HepG2 (cell line): ENCODE data around the gene GRID1. TPM values are rescaled to one million over a fixed set of nuclear protein-coding genes. Genes with fewer than 3 reads are reported as not detected.
A peak's percentile ranks its signal among the peaks of the same experiment; 100 is the strongest.

Experiments
- ATAC-seq: fragments of 200-7000 bp; cut with Tn5 transposase; 3 replicates; pipeline ENCODE4 v1.9.1; 2020; ENCODE audit warnings: mild to moderate bottlenecking, moderate library complexity
- BruUV-seq: library from RNA; stranded (reverse); fragments of 400-500 nt; replicated peaks from 2 replicates; lab custom pipeline; 2021; lab: Mats Ljungman, UMichigan
- CTCF ChIA-PET: fragments of 300-600 bp; formaldehyde crosslinking; extraction: SDS; loops from one replicate; lab custom pipeline; 2021; ENCODE audit warnings: low total read pairs, inconsistent platforms, low intra/inter-chr PET ratio; lab: Yijun Ruan, JAX
- POLR2A ChIA-PET: fragments of 350-600 bp; sonication (Branson Sonifier 250); formaldehyde crosslinking; loops from one replicate; lab custom pipeline; 2020; ENCODE audit warnings: antibody characterized with exemption, inconsistent platforms; lab: Yijun Ruan, JAX
- DNase-seq: peaks from one replicate; pipeline ENCODE4 v3.0.0-alpha.2; 2015; ENCODE audit warnings: low spot score
- FAIRE-seq: peaks from 3 replicates; lab custom pipeline; 2011; peaks lifted over from hg19 to GRCh38; lab: Jason Lieb, UNC
- H2AFZ ChIP-seq: one replicate; pipeline ENCODE4 v1.6.1; 2011; ENCODE audit warnings: low read length, inconsistent platforms
- H3K27ac ChIP-seq: fragments of 300-600 bp; 3 replicates; pipeline ENCODE4 v1.8.0; 2011; ENCODE audit warnings: mixed run types, mild to moderate bottlenecking, mixed read lengths, low read length, inconsistent platforms; ENCODE audit not compliant: insufficient read depth; ENCODE audit errors: extremely low read length
- H3K27me3 ChIP-seq, 2 experiments: fragments of 200-600 bp in 1 of 2; 2 replicates in 1 of 2; 3 replicates in 1 of 2; pipeline versions ENCODE4 v1.6.0 to v1.8.0; 2011; ENCODE audit warnings: low read length in 2 of 2, mild to moderate bottlenecking in 2 of 2, moderate library complexity in 2 of 2, inconsistent platforms in 1 of 2; ENCODE audit not compliant: insufficient read depth in 2 of 2, control insufficient read depth in 1 of 2
- H3K36me3 ChIP-seq, 2 experiments: fragments of 200-600 bp in 1 of 2; replicated peaks in 1 of 2; 2 replicates in 1 of 2; 3 replicates in 1 of 2; pipeline versions ENCODE4 v1.5.1 to v1.8.0; 2011; ENCODE audit warnings: low read length in 2 of 2, inconsistent platforms in 1 of 2; ENCODE audit not compliant: insufficient read depth in 2 of 2, control insufficient read depth in 1 of 2
- H3K4me1 ChIP-seq: 2 replicates; pipeline ENCODE4 v1.5.1; 2012; ENCODE audit warnings: low read length, inconsistent platforms; ENCODE audit not compliant: insufficient read depth
- H3K4me2 ChIP-seq: 2 replicates; pipeline ENCODE4 v1.6.0; 2011; ENCODE audit warnings: low read depth, low read length, inconsistent platforms
- H3K4me3 ChIP-seq, 3 experiments: fragments of 200-600 bp in 1 of 3; sonication (generic), shearing (Covaris generic) in 1 of 3; replicated peaks in 1 of 3; 2 replicates each; pipeline ENCODE4 v1.5.1; 2011 to 2016; ENCODE audit warnings: low read length in 3 of 3, inconsistent platforms in 2 of 3, low read depth in 2 of 3, mild to moderate bottlenecking in 2 of 3, control low read depth in 1 of 3, mixed read lengths in 1 of 3; ENCODE audit not compliant: insufficient read depth in 1 of 3
- H3K79me2 ChIP-seq: one replicate; pipeline ENCODE4 v1.6.1; 2011; ENCODE audit warnings: low read length, inconsistent platforms; ENCODE audit not compliant: insufficient read depth
- H3K9ac ChIP-seq: 2 replicates; pipeline ENCODE4 v1.6.0; 2011; ENCODE audit warnings: mild to moderate bottlenecking, low read depth, low read length, inconsistent platforms; ENCODE audit not compliant: insufficient read depth
- H3K9me3 ChIP-seq: 2 replicates; pipeline ENCODE4 v1.5.1; 2012; ENCODE audit warnings: mild to moderate bottlenecking, low read length
- H4K20me1 ChIP-seq: 2 replicates; pipeline ENCODE4 v1.6.0; 2011; ENCODE audit warnings: inconsistent platforms, mild to moderate bottlenecking, low read length, moderate library complexity; ENCODE audit not compliant: insufficient read depth
- BORCS8-MEF2B ChIP-seq: sonication (generic); formaldehyde crosslinking; IDR thresholded peaks from 2 replicates; pipeline ENCODE4 v1.8.0; 2022; ENCODE audit warnings: mild to moderate bottlenecking, missing genetic modification reagents
- ESRRA ChIP-seq: sonication (generic); formaldehyde crosslinking; IDR thresholded peaks from 2 replicates; pipeline ENCODE4 v1.5.1; 2020; ENCODE audit warnings: mild to moderate bottlenecking, low read depth, missing genetic modification reagents
- MEF2D ChIP-seq: sonication (generic); formaldehyde crosslinking; IDR thresholded peaks from 2 replicates; pipeline ENCODE4 v1.5.1; 2020; ENCODE audit warnings: mild to moderate bottlenecking, missing genetic modification reagents
- NFRKB ChIP-seq: fragments of 450-650 bp; IDR thresholded peaks from 2 replicates; pipeline ENCODE4 v1.6.1; 2017
- RBM39 ChIP-seq: fragments of 200-400 bp; formaldehyde crosslinking; IDR thresholded peaks from one replicate; pipeline ENCODE4 v1.6.1; 2018; ENCODE audit warnings: antibody characterized with exemption, mild to moderate bottlenecking, low read depth, low read length; ENCODE audit not compliant: poor library complexity, severe bottlenecking
- SMAD3 ChIP-seq: sonication (generic); formaldehyde crosslinking; IDR thresholded peaks from 2 replicates; pipeline ENCODE4 v1.4.0; 2020; ENCODE audit warnings: missing genetic modification reagents
- ZFP1 ChIP-seq: IDR thresholded peaks from 2 replicates; pipeline ENCODE4 v1.6.1; 2016
- ZNF616 ChIP-seq: sonication (generic); formaldehyde crosslinking; IDR thresholded peaks from 2 replicates; pipeline ENCODE4 v1.5.0; 2020; ENCODE audit warnings: low read depth, mild to moderate bottlenecking, missing genetic modification reagents
- ZNF878 ChIP-seq: sonication (generic); formaldehyde crosslinking; IDR thresholded peaks from 2 replicates; pipeline ENCODE4 v1.8.1; 2023; ENCODE audit warnings: mild to moderate bottlenecking, missing genetic modification reagents, moderate library complexity
- WGBS: methylation state at CpG from one replicate; pipeline ENCODE4 v1.1.6; 2017; ENCODE audit warnings: low lambda C conversion rate; 5-methylcytosine and 5-hydroxymethylcytosine counted together
- in situ Hi-C: cut with HindIII; loops from 2 replicates; pipeline ENCODE4 v1.10.0; 2017; ENCODE audit warnings: low pct_unique_long_range_greater_than_20kb; ENCODE audit not compliant: extremely low pct_ligation_motif_present
- intact Hi-C: fragments of 100-400 bp; cut with micrococcal nuclease; formaldehyde crosslinking; loops from one replicate; pipeline ENCODE4 v1.10.0; 2022; ENCODE audit not compliant: unreplicated experiment
- polyA plus RNA-seq, 8 experiments: library from polyadenylated mRNA; depleted of rRNA in 3 of 8; stranded (reverse) in 7 of 8; unstranded in 1 of 8; fragments of >200 nt; fragmentation: Illumina TruSeq in 4 of 8; extraction: Trizol in 4 of 8; gene quantifications; 2 replicates each; pipeline versions ENCODE4 v1.2.1 to v1.2.3, GENCODE V29; 2011 to 2016; ENCODE audit warnings: low read depth in 4 of 8, missing spikeins in 1 of 8, mixed read lengths in 1 of 8; ENCODE audit not compliant: insufficient read depth in 1 of 8
- total RNA-seq, 5 experiments: library from RNA; depleted of rRNA; stranded (reverse); fragments of >200 nt; fragmentation: Illumina TruSeq; extraction: Trizol; gene quantifications; 2 replicates each; pipeline ENCODE4 v1.2.3, GENCODE V29; 2016; ENCODE audit warnings: low read depth in 1 of 5
- TF ChIP-seq, protein P1 (sequence below): sonication (generic); formaldehyde crosslinking; IDR thresholded peaks from 2 replicates; pipeline ENCODE4 v1.5.0; 2020; ENCODE audit warnings: missing genetic modification reagents

The GRID1 gene
- total and polyA plus RNA-seq, 2 of the 13 experiments (the other 11 are each of a cell fraction or from before 2014, with no cell fraction given) = 0.05 TPM; not detected in 1

DNA sequence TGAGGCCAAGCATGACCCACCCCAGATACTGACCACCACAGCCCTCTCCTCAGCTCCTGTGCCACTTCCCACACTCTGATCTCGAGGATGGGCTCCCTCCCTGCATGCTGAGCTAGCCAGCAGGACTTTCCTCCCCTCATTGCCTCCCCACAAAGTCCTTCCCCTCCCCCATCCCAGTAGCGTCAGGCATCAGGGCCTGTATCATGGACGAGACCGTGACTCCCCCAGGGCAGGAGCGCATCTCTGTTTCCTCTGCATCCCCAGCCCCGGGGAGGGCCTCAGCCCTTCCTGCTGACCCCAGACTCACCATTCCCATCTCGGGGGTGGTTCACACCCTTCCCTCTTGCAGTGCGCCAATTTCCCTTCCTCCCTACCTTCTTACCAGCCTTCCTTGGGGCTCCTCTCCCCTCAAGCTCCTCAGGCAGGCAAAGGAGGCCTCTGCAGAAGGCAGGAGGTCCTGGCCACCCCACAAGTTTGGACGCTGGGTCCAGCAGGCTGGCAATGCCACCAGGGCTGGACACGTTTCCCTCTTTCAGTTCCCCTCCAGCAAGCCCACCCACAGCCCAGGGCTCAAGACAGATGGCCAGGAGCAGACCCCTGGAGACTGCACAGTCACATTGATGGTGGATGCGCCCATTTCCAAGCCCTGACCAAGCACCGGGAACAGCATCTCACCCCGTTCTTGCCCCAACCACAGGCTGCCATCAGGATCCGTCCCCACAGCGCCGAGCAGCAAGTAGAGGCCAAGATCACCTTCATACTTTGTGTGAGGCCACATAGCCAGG lies 36.5 kb downstream of the GRID1 start:
- 12% methylated on average over 8 of the region's 16 CpGs for WGBS

DNA sequence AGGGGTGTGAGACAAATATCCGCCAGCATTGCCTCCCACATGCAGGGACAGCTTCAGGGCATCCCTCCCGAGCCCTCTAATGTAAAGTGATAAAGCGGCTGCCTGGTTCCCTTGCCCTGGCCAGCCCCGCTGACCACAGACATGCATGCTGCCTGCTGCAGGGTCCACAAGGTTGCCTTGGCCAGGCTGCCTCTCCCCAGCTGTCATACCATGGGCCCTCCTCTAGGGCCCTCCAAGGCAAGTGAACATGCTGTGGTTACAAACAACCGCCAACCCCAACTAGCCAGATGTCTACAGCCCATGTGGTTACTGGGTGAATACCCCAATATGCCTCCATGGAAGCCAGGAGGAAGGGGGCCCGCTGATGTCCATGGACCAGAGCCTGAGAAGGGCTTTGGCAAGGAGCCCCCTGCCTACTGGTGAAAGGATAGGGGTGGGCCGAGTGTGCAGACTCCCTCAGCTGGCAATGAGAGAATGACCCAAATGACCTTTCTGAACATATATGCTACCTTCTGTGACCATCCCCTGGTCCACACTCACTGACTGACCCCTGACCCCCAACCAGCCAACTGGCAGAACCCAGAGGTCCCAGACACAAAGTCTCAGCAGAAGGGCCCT lies 37.4 kb downstream of the GRID1 start:
- Histone ChIP-seq H3K36me3 (no peaks in the 10 kb centered on the region), H3K27me3 (peaks cover 2 to 7% of the 10 kb centered on the region in 2 experiments; a peak in 3 of 5 replicates), H4K20me1 (no peaks in the 10 kb centered on the region), H3K9me3 (no peaks in the 10 kb centered on the region), H3K27ac (no peak overlapping the region), H3K4me3 (no peak overlapping the region), H3K4me2 (no peak overlapping the region), H3K9ac (no peak overlapping the region), H3K4me1 (no peaks in the 10 kb centered on the region), H3K79me2 (no peaks in the 10 kb centered on the region), H2AFZ (no peak overlapping the region)
- intact Hi-C loops (no loop called here), in situ Hi-C loops (no loop called here)
- ChIA-PET CTCF (no interaction called here), POLR2A (no interaction called here)
- DNase-seq = no peak
- peak; percentile 77 for ATAC-seq
- no peak for FAIRE-seq
- TF ChIP-seq MEF2D (no peak), ZNF878 (CRISPR knock-in tag) (no peak), ZNF616 (CRISPR knock-in tag) (no peak), RBM39 (no peak), SMAD3 (CRISPR knock-in tag) (no peak), ZFP1 (CRISPR knock-in tag) (no peak)
- TF ChIP-seq, protein P1, sequence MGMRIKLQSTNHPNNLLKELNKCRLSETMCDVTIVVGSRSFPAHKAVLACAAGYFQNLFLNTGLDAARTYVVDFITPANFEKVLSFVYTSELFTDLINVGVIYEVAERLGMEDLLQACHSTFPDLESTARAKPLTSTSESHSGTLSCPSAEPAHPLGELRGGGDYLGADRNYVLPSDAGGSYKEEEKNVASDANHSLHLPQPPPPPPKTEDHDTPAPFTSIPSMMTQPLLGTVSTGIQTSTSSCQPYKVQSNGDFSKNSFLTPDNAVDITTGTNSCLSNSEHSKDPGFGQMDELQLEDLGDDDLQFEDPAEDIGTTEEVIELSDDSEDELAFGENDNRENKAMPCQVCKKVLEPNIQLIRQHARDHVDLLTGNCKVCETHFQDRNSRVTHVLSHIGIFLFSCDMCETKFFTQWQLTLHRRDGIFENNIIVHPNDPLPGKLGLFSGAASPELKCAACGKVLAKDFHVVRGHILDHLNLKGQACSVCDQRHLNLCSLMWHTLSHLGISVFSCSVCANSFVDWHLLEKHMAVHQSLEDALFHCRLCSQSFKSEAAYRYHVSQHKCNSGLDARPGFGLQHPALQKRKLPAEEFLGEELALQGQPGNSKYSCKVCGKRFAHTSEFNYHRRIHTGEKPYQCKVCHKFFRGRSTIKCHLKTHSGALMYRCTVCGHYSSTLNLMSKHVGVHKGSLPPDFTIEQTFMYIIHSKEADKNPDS (CRISPR knock-in tag) = no peak
- 4% methylated on average over 4 of the region's 7 CpGs for WGBS
- BruUV-seq = no TSS peak

More for the DNA sequence above, 36.5 kb downstream of the GRID1 start:
- in situ Hi-C loops (no loop called here), intact Hi-C loops (no loop called here)
- H3K9ac ChIP-seq = no peak overlapping the region
- H3K4me3 ChIP-seq = no peak overlapping the region
- H3K4me2 ChIP-seq = no peak overlapping the region
- no peak overlapping the region for H2AFZ ChIP-seq
- ChIA-PET POLR2A (no interaction called here), CTCF (no interaction called here)
- no peaks in the 10 kb centered on the region for H3K36me3 ChIP-seq
- ATAC-seq (no peak), DNase-seq (no peak), FAIRE-seq (no peak)
- H3K79me2 ChIP-seq = no peaks in the 10 kb centered on the region
- H3K27me3 ChIP-seq = peaks cover 2 to 9% of the 10 kb centered on the region in 2 experiments; a peak in 3 of 5 replicates
- H3K27ac ChIP-seq = no peak overlapping the region
- no TSS peak for BruUV-seq
- no peaks in the 10 kb centered on the region for H3K9me3 ChIP-seq
- no peak for TF ChIP-seq NFRKB
- TF ChIP-seq BORCS8-MEF2B (CRISPR knock-in tag) = no peak
- no peak for TF ChIP-seq ESRRA (CRISPR knock-in tag)
- TF ChIP-seq, all 625 proteins: peak for 0
- H4K20me1 ChIP-seq = no peaks in the 10 kb centered on the region
- H3K4me1 ChIP-seq = no peaks in the 10 kb centered on the region
